Measurements from ENCODE around the gene KDM1A.

The KDM1A gene

GRCh38 chr1:23013657-23014056 lies 5.6 kb upstream of the KDM1A start:
- DNase-seq (ENCODE audit: low read depth, low spot score), result no peak

- DNase-seq (ENCODE audit: low read depth, low spot score), result no peak
Measured at GRCh38 chr1:23018661-23019093, 591 bp upstream of the KDM1A start.

GRCh38 chr1:23019863-23020625 lies 776 bp downstream of the KDM1A start:
- no peak for DNase-seq (ENCODE audit: low read depth, low spot score)

- no peak for DNase-seq (ENCODE audit: low read depth, low spot score)
Measured at GRCh38 chr1:23020706-23021405, 1.6 kb downstream of the KDM1A start.

GRCh38 chr1:23021834-23022233 lies 2.6 kb downstream of the KDM1A start:
- DNase-seq (ENCODE audit: low read depth, low spot score), result no peak

- DNase-seq (ENCODE audit: low read depth, low spot score), result no peak
Measured at GRCh38 chr1:23023174-23023845, 4.0 kb downstream of the KDM1A start.

- no peak for DNase-seq (ENCODE audit: low read depth, low spot score)
Measured at GRCh38 chr1:23026568-23026967, 7.3 kb downstream of the KDM1A start.

- DNase-seq (ENCODE audit: low read depth, low spot score), result no peak
Measured at GRCh38 chr1:23027352-23027907, 8.2 kb downstream of the KDM1A start.

- DNase-seq (ENCODE audit: low read depth, low spot score), result no peak
Measured at GRCh38 chr1:23029337-23029736, 10.1 kb downstream of the KDM1A start.

GRCh38 chr1:23035823-23036452 lies 16.7 kb downstream of the KDM1A start:
- DNase-seq (ENCODE audit: low read depth, low spot score), result no peak

GRCh38 chr1:23037081-23037740 lies 17.9 kb downstream of the KDM1A start:
- DNase-seq (ENCODE audit: low read depth, low spot score), result no peak

- DNase-seq (ENCODE audit: low read depth, low spot score), result no peak
Measured at GRCh38 chr1:23039308-23039826, 20.1 kb downstream of the KDM1A start.

GRCh38 chr1:23040509-23040908 lies 21.2 kb downstream of the KDM1A start:
- DNase-seq (ENCODE audit: low read depth, low spot score), result no peak

GRCh38 chr1:23044035-23044434 lies 24.8 kb downstream of the KDM1A start:
- DNase-seq (ENCODE audit: low read depth, low spot score), result no peak

- no peak for DNase-seq (ENCODE audit: low read depth, low spot score)
Measured at GRCh38 chr1:23050201-23050600, 30.9 kb downstream of the KDM1A start.

GRCh38 chr1:23051290-23051909 lies 32.1 kb downstream of the KDM1A start:
- no peak for DNase-seq (ENCODE audit: low read depth, low spot score)

GRCh38 chr1:23057301-23057700 lies 38.0 kb downstream of the KDM1A start:
- no peak for DNase-seq (ENCODE audit: low read depth, low spot score)

GRCh38 chr1:23062271-23062670 lies 43.0 kb downstream of the KDM1A start:
- no peak for DNase-seq (ENCODE audit: low read depth, low spot score)

- DNase-seq (ENCODE audit: low read depth, low spot score), result no peak
Measured at GRCh38 chr1:23065385-23065784, 46.1 kb downstream of the KDM1A start.

- DNase-seq (ENCODE audit: low read depth, low spot score), result no peak
Measured at GRCh38 chr1:23066075-23066474, 46.8 kb downstream of the KDM1A start.

GRCh38 chr1:23069149-23069548 lies 49.9 kb downstream of the KDM1A start:
- no peak for DNase-seq (ENCODE audit: low read depth, low spot score)
